NCI-H774 (cell line): ENCODE measurements around the gene RPL5.
A peak's percentile ranks its signal among the peaks of the same experiment; 100 is the strongest.

ENCODE experiments used
- DNase-seq: peaks from one replicate; lab custom pipeline; 2025; lab: John Stamatoyannopoulos, UW

Gene RPL5

GRCh38 chr1:92855236-92855635 is 23.4 kb downstream of the RPL5 start:
- DNase-seq = no peak

DNA sequence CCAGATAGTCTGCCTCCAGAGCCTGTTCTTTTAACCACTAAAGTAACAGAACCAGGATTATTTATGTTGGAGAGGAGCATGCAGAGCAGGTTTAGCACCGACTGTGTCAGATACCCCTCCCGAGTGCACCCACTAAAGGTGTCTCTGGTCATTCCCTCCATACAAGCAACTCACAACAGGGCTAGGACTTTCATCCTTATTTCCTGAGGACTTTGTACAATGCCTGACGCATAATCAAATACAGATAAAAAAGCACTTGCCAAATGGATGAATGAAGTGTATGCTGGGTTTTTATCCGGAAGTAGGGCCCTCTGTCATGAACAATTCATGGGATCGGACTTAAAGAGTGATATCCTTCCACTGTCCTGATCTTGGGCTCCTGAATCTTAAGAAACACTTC is 26.0 kb downstream of the RPL5 start:
- DNase-seq = no peak

GRCh38 chr1:92858564-92859399 is 26.9 kb downstream of the RPL5 start:
- DNase-seq = peak; percentile 68

DNA sequence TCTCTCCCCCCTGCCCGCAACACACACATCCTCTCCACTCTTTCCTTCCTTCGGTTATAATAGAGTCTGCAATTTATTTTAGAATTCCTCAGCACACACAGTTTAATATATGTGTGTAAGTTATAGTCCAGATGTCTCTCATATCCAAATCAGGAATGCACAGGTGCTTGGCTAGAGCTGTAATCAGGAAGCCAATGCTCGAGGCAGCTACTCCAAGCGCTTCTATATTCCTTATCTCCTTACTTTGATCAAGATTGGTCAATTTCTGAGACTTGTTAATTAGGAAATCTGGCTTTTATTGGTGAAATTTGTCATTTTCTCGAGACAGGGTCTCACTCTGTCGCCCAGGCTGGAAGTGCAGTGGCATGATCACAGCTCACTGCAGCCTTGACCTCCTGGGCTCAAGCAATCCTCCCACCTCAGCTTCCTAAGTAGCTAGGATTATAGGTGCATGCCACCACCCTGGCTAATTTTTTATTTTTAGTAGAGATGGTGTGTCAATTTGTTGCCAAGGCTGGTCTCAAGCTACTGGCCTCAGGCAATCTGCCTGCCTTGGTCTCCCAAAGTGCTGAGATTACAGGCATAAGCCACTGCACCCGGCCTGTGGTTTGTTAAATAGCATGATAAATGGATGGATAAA is 27.7 kb downstream of the RPL5 start:
- no peak for DNase-seq

DNA sequence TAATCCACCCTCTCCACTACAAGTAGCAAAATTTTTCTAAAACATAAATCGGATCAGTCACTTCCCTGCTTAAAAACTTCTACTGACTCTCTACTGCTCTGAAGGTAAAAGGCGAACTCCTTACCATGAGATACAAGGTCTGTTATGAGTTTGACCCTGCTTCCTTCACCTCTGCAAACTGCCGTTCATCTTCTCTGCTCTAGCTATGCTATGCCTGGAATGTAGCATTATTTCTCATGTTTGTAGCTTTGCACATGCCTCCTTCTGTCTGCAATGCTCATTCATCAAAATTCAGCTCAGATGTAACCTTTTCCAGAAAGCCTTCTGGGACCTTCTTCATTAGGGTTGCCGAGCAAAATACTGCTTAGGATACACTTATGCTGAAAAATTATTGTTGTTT is 30.8 kb downstream of the RPL5 start:
- DNase-seq = no peak

DNA sequence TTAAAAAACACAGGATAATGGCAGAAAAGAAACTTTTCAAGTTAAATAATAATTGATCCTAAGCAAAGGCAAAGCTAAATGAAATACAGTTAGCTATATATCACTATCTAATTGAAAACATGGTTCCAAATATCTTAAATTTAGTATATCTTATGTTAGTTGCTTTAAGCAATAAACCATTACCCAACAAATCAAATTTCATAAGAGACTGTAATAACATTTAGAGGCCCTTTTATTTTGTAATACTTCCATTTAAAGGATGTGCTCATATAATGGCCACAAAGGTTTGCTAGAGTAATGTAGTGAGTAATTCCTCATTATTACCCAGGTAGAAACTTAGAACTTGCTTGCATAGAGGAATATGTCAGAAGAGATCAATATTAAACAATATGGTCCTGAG is 32.3 kb downstream of the RPL5 start:
- DNase-seq = no peak

- no peak for DNase-seq
Observed at GRCh38 chr1:92870591-92870990, 38.8 kb downstream of the RPL5 start.

GRCh38 chr1:92872719-92873118 is 40.9 kb downstream of the RPL5 start:
- DNase-seq = no peak

DNA sequence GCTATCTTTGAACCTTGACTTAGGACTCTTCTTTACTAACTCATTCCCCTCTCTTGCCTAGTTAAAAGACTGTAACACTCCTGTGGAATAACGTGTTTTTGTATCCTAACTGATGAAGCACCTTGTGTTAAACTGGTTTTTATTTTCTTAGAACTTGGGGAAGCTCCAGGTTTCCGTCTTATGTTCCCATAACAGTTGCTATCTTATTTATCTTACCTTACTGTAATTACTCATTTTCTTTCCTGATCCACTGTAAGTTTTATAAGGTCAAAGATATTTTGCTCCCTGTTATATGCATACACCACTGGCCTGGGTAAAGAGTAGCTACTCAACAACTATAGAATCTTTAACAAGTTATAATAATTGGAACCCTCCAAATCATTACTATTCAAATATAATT is 43.1 kb downstream of the RPL5 start:
- no peak for DNase-seq

- no peak for DNase-seq
Observed at GRCh38 chr1:92876351-92876750, 44.5 kb downstream of the RPL5 start.

DNA sequence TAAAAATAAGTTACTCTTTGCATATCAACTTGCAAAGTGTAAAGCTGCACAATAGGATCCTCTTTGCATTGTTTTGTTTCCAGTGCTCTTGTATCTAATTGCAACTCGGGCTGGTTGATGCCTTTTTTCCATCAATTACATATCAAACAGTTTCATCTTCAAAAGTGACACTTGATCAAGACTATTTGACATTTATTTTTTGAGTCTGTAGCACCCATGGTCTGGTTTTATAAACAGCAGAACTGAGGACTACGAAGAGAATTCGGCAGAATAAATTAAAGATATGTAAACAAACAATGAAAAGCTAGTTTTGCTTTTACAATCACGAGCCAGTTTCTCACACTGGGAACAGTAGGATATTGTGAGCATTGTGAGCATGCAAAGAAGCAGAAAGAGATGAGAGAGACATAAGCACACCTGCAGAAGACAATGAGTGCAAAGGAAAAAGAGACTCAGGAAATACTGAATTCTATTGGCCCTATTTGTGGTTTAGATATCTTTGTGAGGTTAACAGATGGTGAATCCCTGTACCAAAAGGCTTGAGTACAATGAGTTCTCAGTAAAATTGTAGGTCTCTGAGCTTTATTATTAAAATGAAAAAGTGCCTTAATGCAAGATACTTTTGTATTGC is 45.4 kb downstream of the RPL5 start:
- DNase-seq = no peak

DNA sequence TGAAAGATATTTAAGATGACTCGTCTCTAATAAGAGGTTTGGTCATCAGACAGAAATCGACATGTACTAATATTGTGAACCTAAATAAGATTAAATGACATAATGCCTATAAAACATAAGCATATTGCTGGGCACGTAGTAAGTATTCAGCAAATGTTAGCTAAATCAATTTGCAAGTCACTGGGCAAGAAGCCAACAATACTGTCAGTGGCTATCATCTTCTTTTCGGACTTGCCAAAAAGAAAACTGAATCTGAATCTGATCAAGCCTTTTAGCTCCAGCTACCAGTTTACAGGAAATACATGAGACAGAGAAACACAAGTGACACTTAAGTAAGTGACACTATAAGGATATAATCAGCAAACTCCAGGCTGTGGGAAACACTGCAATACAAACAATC is 46.0 kb downstream of the RPL5 start:
- peak; percentile 10 for DNase-seq

- DNase-seq = no peak
Observed at GRCh38 chr1:92879316-92879968, 47.6 kb downstream of the RPL5 start.

- no peak for DNase-seq
Observed at GRCh38 chr1:92881391-92881790, 49.6 kb downstream of the RPL5 start.

DNA sequence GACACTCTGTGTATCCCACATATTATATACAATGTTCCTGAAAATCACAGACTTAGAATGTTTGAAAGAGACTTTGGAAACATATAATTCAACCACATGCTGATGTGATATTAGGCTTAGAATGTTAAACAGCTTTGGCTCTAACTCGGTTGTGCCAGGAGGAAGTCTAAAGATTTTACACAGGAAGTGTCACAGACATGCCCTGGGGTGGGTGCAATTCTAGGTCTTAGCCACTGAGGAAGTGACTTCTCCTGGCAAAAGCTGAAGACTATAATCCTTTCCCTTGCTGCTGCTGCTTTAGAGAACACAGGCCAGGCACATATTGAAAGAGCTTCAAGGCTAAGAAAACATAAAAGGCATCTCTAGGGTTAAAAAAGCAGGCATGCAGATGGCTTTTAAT is 51.0 kb downstream of the RPL5 start:
- no peak for DNase-seq

- no peak for DNase-seq
Observed at GRCh38 chr1:92883297-92883696, 51.5 kb downstream of the RPL5 start.

GRCh38 chr1:92884195-92884594 is 52.4 kb downstream of the RPL5 start:
- no peak for DNase-seq

DNA sequence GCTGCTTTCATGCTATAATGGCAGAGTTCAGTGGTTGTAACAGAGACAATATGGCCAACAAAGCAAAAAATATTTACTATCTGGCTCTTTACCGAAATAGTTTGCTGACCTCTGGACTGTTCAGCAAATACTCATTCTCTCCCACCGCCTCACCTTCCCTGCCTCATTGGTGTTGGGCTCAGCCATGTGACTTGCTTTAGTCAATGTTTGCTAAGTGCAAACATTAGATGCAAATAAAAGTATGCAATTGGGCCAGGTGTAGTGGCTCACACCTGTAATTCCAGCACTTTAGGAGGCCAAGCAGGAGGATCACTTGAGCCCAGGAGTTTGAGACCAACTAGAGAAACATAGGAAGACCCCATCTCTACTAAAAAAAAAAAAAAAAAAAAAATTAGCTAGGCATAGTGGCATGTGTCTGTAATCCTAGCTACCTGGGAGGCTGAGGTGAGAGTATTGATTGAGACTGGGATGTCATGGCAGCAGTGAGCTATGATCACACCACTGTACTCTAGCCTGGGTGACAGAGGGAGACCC is 55.1 kb downstream of the RPL5 start:
- DNase-seq = peak; percentile 89

GRCh38 chr1:92887465-92887864 is 55.6 kb downstream of the RPL5 start:
- DNase-seq = no peak
